Measurements from ENCODE around the gene RAI2. TPM values are rescaled to one million over a fixed set of nuclear protein-coding genes. Genes with fewer than 3 reads are reported as not detected.

Gene RAI2
- total RNA-seq, 1 donor from 2014 or later = 0.12 TPM

DNA sequence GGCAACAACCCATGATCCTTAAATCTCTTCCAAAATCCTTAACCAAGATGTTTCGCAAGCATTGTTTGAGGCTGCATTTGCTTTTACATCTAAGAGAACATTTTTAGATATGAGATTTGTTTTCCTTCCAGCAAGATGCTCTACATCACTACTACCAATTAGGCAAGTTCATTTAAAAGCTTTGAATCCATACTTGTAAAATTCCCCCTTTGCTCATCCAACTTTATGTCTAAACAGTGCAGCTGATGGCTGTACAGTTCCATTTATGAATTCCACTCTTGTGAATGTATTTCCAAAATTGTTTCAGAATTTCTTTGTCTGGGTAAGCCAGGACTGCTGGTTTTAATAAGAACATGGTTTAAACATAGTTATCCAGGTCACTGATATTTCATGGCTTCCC lies 31.5 kb downstream of the RAI2 start:
- intact Hi-C loops (cut with micrococcal nuclease) = no loop called here

DNA sequence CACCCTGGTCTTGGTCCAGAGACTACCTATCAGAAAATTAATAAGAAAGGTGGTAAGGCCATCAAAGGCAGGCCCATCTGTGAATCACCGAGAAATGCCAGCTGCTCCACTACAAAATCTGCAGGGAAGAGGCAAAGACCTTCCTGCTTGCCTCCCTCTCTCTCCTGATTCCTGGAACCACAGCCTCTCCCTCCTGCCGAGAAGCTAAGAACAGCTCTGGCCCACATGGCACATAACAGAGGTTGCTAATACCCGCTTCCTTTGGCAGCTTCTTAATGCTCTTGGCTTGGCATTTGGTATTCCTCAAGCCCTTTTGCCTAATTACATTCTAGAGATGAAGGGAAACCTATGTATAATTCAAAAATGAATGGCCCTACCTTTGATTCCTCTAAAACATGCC lies 32.9 kb downstream of the RAI2 start:
- intact Hi-C loops (cut with micrococcal nuclease) = no loop called here

DNA sequence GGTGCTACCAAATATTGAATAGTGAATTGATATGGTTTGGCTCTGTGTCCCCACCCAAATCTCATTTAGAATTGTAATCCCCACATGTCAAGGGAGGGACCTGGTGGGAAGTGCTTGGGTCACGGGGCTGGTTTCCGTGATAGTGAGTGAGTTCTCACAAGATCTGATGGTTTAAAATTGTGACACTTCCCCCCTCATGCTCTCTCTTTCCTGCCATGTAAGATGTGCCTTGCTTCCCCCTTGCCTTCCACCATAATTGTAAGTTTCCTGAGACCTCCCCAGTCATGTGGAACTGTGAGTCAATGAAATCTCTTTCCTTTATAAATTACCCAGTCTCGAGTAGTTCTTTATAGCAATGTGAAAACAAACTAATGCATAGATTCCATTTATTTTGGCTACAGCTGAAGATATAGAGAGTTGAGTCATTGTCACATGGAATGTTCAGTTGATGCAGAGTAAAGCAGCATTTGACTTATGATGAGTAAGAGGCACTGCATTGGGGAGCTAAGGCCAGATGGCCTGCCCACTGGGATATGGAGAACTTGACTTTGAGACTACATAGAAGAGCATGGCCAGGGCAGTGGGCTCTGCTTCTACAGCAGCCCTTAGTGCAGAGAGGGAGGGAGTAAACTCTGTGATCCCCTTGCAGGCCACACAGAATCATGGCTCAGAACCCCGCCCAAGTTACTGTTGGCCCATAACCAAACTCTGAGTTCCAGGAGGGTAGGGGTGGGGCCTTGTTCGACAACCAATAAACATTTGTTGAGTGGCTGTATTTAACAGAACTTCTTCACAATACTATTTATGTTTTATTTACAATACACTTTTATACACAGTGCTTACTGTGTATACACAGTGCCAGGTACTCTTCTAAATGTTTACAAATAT lies 34.2 kb downstream of the RAI2 start:
- intact Hi-C loops (cut with micrococcal nuclease) = no loop called here

DNA sequence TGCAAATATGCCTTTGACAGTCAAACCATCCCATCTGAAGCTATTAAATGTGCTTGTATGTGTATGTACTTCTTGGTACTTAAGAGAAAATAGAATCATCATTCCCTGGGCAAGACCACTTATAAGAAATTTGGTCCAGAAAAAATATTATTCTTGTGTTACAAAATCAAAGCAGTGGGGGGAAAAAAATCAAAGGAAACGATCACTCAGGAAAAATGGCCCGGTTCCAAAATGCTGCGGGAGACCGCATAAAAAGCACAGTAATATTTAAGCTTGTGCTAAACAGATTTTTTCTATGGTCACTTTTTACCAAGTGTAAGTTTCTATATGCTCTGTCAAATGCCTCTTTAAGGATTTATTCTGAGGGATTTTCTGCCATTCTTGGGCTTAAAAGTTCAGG lies 36.1 kb downstream of the RAI2 start:
- intact Hi-C loops (cut with micrococcal nuclease) = no loop called here

DNA sequence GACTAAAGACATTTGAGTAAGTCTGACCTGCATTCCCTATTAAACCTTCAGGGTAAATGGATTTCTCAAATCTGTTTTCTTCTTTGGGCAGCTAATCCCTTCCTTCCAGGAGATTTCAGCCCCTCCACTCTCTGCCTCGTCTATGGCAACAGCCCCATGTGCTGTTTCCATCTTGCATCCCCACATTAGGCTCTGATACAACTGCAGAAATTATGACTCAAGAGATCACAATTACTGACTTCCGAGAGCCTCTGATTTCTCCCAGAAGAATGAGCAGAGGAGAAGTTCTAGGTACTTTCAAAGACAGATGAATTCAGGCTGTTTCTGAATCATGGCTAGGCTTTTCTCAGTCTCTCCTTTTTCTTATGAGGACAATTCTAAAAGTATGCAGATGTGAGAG lies 38.7 kb downstream of the RAI2 start:
- intact Hi-C loops (cut with micrococcal nuclease) = no loop called here

DNA sequence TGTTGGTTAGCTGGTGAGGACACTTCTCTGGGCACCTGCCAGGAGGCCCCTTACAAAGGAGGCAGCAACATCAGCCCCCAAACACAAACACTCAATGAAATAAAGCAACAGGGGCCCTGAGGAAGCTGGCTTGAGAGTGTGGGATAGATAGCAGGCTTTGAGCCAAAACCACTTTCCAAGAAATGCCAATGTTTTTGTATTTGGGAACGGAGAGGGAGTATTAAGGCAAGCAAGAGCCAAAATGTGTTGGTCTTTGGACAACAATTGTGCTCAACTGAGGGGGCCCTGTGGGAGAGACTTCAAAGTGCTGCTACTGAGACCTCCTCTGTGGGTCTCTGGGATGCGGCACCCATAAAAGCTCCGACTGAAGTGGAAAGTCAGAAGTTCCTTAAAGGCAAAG lies 41.0 kb downstream of the RAI2 start:
- intact Hi-C loops (cut with micrococcal nuclease) = no loop called here

DNA sequence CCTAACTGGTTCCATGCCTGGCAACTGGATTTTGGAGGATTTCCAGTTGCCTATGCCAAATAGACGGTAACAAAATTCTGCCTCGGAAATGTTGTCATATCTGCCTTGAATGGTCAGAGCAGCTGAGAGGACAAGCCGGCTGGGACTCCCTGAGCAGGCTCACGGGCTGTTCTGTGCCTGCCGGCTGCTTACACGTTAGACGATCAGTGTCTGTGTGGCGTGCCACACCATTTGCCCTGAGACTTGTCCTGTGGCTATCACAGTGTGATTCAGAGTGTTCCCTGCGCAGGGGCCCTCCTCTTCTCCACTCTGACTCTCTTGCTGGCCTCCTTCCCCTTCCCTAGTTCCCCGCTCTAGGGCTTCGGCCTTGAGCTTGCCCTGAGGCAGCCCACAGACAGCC lies 42.4 kb downstream of the RAI2 start:
- intact Hi-C loops (cut with micrococcal nuclease) = no loop called here

DNA sequence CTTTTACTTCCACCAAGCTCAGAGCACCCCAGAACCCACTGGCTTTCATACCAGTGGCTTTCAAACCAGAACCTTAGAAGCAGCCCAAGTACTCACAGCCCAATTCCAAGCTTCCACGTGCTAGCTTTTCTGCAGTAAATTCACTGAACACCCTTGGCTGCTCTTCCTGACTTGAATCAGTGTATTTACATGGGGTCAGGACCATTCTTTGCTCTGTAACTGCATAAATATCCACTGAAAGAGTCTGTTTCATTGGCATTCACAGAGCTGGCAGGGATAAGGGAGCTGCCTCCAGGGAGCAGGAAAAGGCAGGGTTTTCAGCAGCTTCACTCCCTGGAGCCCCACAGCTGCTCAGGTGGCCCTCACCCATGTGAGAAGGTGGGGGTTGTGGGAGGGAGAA lies 43.8 kb downstream of the RAI2 start:
- intact Hi-C loops (cut with micrococcal nuclease) = no loop called here

DNA sequence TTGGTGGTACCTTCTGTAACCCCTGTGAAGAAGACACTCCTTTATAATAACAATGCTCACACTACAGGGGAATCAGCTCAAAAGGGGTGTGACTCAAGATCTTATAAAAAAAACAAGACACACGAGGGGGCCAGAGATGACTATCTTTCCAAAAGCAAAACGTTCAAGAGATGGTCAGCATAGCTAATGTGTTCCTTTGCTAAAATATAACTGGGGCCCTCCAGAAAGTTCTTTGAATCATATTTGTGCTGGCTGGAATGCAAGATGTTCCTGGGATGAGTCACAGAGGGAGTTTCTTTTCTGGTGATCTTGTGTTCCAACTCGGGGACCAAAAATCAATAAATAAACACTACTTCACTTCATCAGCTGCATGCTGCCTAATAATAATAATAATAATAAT lies 46.5 kb downstream of the RAI2 start:
- intact Hi-C loops (cut with micrococcal nuclease) = no loop called here

DNA sequence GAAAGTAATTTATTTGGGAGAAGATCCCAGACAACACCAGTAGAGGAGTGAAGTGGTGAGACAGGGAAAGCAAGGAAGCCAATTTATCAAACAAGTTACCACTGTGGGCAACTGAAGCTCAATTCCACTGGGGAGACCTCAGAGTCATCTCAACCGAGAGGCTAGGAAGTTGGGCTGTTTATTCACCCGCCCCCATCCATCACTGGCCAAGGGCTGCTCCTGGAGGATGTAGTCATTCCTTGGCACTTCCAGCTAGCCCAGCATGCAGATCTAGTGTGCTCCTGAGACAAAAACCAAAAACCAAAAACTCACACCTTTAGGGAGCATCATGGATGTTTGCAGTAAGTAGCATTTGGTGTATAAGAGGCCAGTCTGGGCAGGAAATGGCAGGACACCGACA lies 47.0 kb downstream of the RAI2 start:
- intact Hi-C loops (cut with micrococcal nuclease) = no loop called here

DNA sequence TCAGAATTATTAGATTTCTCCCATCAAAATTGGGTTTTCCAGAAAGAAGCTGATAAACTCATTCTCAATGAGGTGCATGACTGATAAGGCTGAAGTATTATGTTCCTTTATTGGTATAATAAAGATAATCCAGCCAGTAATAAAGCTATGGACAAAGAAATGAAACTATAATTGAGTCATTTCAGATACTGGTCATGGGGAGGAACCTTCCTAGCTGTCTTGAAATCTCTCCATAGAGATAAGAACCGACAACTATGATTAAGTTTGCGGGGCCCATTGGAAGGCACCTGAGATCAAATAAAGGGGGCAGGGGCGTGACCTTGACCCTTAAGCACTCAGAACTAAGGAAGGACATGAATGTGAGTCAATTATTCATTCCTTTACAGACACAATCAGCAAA lies 47.8 kb downstream of the RAI2 start:
- intact Hi-C loops (cut with micrococcal nuclease) = no loop called here

DNA sequence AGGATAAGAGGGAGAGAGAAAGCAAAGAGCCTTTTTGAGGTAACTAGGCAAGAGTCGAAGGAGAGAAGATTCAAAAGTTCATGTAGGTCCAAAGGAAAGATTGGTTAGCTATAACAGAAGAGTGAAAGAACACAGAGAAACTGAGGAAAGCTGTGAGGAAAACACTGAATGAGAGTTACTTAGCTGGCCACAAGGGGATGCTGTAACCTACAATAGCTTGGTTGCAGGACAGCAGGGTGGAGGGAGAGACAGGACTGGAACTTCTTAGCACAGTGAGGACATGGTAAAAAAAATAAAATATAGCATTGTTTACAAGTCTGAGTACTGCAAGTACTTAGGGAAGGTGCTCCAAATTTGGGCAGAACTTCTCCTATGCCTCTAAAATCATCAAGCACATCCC lies 48.3 kb downstream of the RAI2 start:
- intact Hi-C loops (cut with micrococcal nuclease) = no loop called here

DNA sequence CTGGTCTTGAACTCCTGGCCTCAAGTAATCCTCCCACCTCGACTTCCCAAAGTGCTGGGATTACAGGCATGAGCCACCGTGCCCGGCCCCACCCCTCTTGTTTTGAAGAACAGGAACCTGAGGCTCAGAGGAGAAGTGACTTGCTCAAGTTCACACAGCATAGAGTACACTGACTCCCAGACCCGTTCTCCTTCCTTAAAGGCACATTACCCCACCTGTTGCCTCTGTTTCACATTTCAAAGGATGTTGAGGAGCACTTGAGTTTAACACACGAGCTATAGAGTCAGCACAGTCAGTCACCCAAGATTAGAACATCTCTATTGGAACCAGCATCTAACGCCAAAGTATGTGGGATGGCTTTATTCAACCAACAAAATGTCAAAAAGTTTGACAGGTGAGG lies 51.1 kb downstream of the RAI2 start:
- intact Hi-C loops (cut with micrococcal nuclease) = no loop called here

DNA sequence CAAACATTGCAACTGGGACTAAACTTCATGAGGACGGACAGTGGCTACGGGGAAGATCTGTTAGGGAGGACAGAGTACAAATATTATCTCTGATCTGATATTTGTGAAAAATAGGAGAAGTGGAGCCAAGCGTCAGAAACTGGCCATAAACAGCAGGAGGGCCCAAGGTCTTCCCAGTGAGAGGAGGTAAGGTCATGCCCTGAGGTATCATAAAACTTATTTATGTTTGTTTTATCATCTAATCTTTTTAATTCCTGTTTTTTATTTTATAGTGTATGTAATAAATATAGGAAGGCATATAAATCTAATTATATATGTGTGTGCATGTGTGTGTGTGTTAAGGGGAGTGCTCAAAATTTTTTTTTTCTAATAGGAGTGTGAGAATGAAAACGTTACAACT lies 51.8 kb downstream of the RAI2 start:
- intact Hi-C loops (cut with micrococcal nuclease) = no loop called here

DNA sequence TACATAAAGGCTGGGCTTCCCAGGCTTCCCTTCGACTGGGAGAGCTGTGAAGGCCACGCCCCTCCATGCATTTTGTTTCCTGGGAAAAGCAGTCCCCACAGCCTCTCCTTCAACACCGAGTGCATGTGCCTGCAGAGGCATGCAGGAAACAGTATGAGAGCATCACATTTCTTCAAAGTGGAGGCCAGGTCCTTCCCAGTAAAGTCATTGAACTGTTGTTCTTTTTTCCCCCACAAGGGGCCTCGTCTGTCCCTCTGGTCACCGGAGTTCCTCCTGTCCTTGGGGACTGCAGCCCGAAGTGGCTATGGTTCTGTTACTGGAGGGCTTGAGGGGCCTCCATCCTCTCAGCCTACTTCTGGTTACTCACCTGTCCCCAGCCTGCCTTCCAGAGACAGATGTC lies 56.0 kb downstream of the RAI2 start:
- intact Hi-C loops (cut with micrococcal nuclease) = no loop called here

DNA sequence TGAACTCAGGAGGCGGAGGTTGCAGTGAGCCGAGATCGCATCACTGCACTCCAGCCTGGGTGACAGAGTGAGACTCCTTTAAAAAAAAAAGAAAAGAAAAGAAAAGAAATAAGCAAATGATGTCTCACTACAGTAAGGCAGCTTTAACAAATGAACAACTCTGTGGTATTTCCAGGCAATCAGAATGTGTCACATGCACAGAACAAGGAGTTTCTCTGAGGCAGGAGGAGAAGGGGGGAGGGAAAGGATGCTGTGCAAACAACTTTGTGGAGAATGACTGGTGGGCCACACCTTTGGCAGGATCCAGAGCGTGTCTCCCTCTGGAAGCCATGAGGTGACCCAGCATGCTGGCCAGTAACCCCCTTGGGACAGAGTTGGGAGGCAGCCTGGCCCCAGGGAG lies 57.6 kb downstream of the RAI2 start:
- intact Hi-C loops (cut with micrococcal nuclease) = no loop called here

DNA sequence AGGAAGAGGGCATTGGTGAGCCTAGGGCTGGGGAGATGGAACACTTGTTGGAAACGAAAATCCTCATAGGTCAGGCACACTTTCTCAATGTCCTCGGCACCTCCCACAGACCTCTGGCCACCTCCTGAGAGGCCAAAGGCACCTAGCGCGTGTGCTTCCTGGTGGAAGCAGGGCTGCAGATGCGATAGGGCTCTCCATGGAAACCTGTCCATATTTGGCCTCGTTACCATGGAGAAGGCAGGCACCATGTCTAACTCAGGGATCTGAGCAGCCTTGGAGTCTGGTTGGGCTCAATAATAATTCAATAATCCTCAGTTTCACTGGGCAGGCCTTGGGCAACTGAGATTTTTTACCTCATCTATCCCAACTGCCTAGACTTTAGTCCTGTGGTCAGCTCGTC lies 58.3 kb downstream of the RAI2 start:
- intact Hi-C loops (cut with micrococcal nuclease) = no loop called here

DNA sequence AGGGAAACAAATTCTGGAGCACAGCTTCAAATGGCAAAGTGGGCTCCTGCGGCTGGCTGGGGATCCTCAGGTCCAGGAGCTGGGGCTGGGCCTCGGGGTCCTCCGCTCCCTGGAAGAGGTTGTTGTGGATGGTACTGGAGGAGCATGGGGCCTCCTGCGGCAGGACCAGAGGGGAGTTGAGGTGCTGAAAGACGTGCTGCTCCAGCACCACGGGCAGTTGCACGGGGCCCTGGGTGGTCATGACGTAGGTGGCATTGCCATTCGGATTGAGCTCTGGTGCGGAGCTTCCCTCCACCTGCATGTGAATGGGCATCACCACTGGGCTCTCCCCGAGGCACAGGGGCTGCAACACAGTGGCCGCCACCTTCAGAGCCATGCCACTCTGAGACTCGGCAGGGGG lies 59.7 kb downstream of the RAI2 start:
- intact Hi-C loops (cut with micrococcal nuclease) = no loop called here

DNA sequence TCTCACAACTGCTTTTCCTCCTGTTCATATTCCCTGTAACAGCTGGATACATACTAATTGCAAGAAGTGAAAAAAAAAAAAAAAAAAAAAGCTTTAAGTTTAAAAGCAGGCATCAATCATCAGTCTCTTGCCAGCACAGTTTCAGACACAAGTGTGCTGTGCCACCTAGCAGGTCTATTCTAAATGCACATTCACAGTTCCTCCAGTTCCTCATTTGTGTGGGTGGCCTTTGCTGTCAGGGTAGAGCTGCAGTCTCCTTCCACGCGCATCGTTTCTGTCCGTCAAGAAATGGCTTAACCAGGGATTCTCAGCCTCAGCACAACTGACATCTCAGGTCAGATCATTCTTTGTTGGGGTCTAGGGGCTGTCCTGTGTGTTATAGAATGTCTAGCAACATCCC lies 62.2 kb downstream of the RAI2 start:
- intact Hi-C loops (cut with micrococcal nuclease) = no loop called here

DNA sequence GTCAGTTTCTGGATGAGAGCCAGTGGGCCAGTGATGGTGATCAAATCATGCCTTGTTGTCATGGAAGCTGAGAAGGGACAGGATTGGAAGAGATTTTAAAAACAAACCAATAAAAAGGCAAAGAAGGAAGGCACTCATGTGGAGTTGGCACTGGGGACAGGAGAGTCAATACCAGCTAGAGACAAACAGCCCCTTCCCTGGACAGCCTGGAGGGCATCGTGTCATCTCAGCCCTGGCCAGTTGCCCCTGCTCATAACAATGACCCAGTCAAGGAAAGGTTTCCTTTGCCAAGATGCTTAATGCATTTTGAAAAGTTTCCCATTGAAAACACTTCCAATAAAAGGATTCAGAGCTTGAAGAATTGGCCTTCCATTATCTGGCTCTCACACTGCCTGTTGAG lies 68.3 kb downstream of the RAI2 start:
- intact Hi-C loops (cut with micrococcal nuclease) = no loop called here

DNA sequence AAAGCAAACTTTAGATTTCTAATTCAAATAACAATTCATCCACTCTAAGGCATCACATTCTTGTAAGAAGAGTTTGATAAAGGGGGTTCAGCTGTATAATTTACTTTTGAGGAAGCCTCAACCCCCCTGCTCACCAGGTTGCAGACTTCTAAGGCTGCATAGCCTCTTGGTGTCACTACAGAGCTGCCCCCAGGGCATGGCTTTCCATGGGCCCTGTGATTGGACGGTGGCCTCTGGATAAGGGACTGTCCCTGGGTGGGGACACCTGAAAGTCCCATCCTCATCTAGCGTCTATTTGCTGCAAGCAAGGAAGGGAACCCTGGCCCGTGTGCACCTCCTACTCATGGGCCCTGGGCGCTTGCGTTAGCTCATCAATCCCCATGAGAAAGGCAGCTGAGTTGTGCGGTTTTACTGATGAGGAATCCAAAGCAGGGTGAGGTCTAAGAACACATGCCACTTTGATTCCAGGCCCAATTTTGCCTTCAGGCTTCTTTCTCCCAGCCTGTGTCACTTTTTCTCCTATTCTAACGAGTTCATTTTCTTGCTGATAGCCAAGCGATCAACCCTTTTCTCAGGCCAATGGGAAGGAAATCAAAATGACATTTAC lies 72.0 kb downstream of the RAI2 start:
- intact Hi-C loops (cut with micrococcal nuclease) = loop anchor here (1.0 to 5.0 kb wide), 2 partner anchors 588 to 1545 kb away; no protein-coding TSS in a partner anchor

DNA sequence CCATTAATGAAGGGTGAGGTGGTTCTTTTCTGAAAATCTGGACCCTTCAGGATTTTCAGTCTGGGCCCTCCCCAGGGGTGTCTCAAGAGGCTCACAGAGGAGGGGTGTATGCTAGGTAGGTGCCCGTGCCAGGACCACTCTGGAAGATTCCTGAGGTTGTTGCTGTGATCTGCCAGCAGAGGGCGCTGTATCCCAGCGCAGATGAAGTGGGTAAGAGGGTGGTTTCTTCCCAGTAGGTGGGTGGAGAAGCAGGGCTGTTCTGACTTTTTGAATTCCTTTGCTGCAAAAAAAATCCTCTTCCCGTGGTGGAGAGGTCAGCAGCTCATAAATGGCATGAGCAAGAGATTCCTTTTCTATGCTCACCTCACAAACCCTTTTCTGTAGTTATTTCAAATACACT lies 72.7 kb downstream of the RAI2 start:
- intact Hi-C loops (cut with micrococcal nuclease) = loop anchor here (5.0 kb wide), 1 partner anchor 589 kb away; no protein-coding TSS in a partner anchor

DNA sequence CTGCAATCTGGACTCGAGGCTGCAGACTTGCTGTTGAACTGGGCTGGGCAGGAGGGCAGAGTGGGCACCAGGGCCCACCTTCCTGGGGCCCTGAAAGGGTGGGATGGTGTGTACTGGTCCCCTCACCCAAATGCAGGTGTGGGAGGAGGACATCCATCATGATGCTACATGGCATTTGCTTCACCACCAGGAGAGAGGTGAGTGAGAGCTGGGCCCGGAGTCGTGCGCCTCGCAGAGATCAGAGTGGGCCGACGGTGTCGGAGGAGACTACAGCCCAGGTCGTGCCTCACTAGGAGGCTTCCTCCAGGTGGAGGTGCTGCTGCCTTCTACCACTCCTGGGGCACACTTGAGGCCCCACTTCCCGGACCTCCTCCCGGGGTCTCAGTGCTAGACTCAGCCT lies 73.5 kb downstream of the RAI2 start:
- intact Hi-C loops (cut with micrococcal nuclease) = loop anchor here (5.0 kb wide), 1 partner anchor 590 kb away; no protein-coding TSS in a partner anchor
